Measurements from ENCODE around the gene ACHE.

GRCh38 chr7:100899432-100899831, 3.7 kb upstream of the ACHE start:
- TF ChIP-seq CTCF (IDR thresholded peaks at IDR 0.05) (no peak), POLR2A (IDR thresholded peaks at IDR 0.05) (no peak)
